HG03039 (cell line): Measurements from ENCODE around the gene IFNGR1.

Experiments used
- ATAC-seq: cut with Tn5 transposase; IDR thresholded peaks from one replicate; pipeline ENCODE4 v1.9.1; 2021; ENCODE audit warnings: mild to moderate bottlenecking, moderate library complexity; ENCODE audit not compliant: unreplicated experiment

The IFNGR1 gene

GRCh38 chr6:137181891-137182653, 37.1 kb downstream of the IFNGR1 start:
- ATAC-seq: no peak

GRCh38 chr6:137177611-137178010, 41.6 kb downstream of the IFNGR1 start:
- ATAC-seq: no peak

GRCh38 chr6:137176729-137177128, 42.5 kb downstream of the IFNGR1 start:
- ATAC-seq: no peak

- no peak for ATAC-seq
These were observed 43.3 kb downstream of the IFNGR1 start for GRCh38 chr6:137175868-137176245.

- ATAC-seq: no peak
These were observed 43.9 kb downstream of the IFNGR1 start for GRCh38 chr6:137175157-137175867.

GRCh38 chr6:137173501-137173900, 45.7 kb downstream of the IFNGR1 start, which contains the start of gene IL22RA2:
IL22RA2 (minus strand) TSS chr6:137173644; CDS start chr6:137161749, 11,895 bp downstream.
- ATAC-seq: no peak

GRCh38 chr6:137172734-137173431, 46.3 kb downstream of the IFNGR1 start:
- no peak for ATAC-seq

- no peak for ATAC-seq
These were observed 47.1 kb downstream of the IFNGR1 start for GRCh38 chr6:137171824-137172733.

- ATAC-seq: no peak
These were observed 48.2 kb downstream of the IFNGR1 start for GRCh38 chr6:137171053-137171374.

- no peak for ATAC-seq
These were observed 48.7 kb downstream of the IFNGR1 start for GRCh38 chr6:137170266-137171052.

- ATAC-seq: no peak
These were observed 51.3 kb downstream of the IFNGR1 start for GRCh38 chr6:137167702-137168377.

GRCh38 chr6:137166247-137167098, 52.7 kb downstream of the IFNGR1 start:
- no peak for ATAC-seq

GRCh38 chr6:137165375-137166246, 53.6 kb downstream of the IFNGR1 start:
- peak; percentile 48 for ATAC-seq

GRCh38 chr6:137163732-137164318, 55.4 kb downstream of the IFNGR1 start:
- no peak for ATAC-seq

- no peak for ATAC-seq
These were observed 56.4 kb downstream of the IFNGR1 start for GRCh38 chr6:137162692-137163306.

- no peak for ATAC-seq
These were observed 57.2 kb downstream of the IFNGR1 start for GRCh38 chr6:137161949-137162348.

- no peak for ATAC-seq
These were observed 58.4 kb downstream of the IFNGR1 start for GRCh38 chr6:137160763-137161162.
